Neural cell (in vitro differentiated cells): ENCODE measurements around the gene B3GALT6. TPM values are rescaled to one million over a fixed set of nuclear protein-coding genes. Genes with fewer than 3 reads are reported as not detected.

Experiments used
- H2AFZ ChIP-seq: fragments of 200-600, 300-800 bp; sonication (generic), shearing (Covaris generic); 2 replicates; pipeline ENCODE4 v1.6.0; 2014; ENCODE audit warnings: low read depth, mild to moderate bottlenecking, antibody characterized with exemption, low read length, moderate library complexity
- H3F3A ChIP-seq: fragments of 200-600 bp; shearing (Covaris generic); 2 replicates; pipeline ENCODE4 v1.6.1; 2016; ENCODE audit warnings: mild to moderate bottlenecking, moderate library complexity, mixed read lengths, antibody characterized with exemption, low read length; ENCODE audit not compliant: insufficient read depth, poor library complexity, severe bottlenecking
- H3K27ac ChIP-seq: fragments of 200-600, 300-800 bp; sonication (generic), shearing (Covaris generic); 2 replicates; pipeline ENCODE4 v1.5.1; 2014; ENCODE audit warnings: mild to moderate bottlenecking, low read length, moderate library complexity
- H3K27me3 ChIP-seq: fragments of 300-800, 200-600 bp; sonication (generic), shearing (Covaris generic); 2 replicates; pipeline ENCODE4 v1.6.0; 2014; ENCODE audit warnings: mild to moderate bottlenecking, low read depth, low read length, moderate library complexity; ENCODE audit not compliant: insufficient read depth
- H3K36me3 ChIP-seq: fragments of 300-800, 200-600 bp; sonication (generic), shearing (Covaris generic); 2 replicates; pipeline ENCODE4 v1.5.1; 2014; ENCODE audit warnings: mild to moderate bottlenecking, antibody characterized with exemption, low read length, moderate library complexity; ENCODE audit not compliant: insufficient read depth
- H3K4me2 ChIP-seq: fragments of 300-800, 200-600 bp; sonication (generic), shearing (Covaris generic); 2 replicates; pipeline ENCODE4 v1.6.0; 2014; ENCODE audit warnings: mild to moderate bottlenecking, low read length
- H3K4me3 ChIP-seq: fragments of 300-800, 200-600 bp; sonication (generic), shearing (Covaris generic); 2 replicates; pipeline ENCODE4 v1.5.1; 2014; ENCODE audit warnings: mild to moderate bottlenecking, low read length, moderate library complexity
- H3K79me2 ChIP-seq: fragments of 200-600 bp; shearing (Covaris generic); replicated peaks from 2 replicates; pipeline ENCODE4 v1.6.0; 2014; ENCODE audit warnings: mild to moderate bottlenecking, low read length, moderate library complexity; ENCODE audit not compliant: insufficient read depth
- H3K9ac ChIP-seq: fragments of 300-800, 200-600 bp; sonication (generic), shearing (Covaris generic); 2 replicates; pipeline ENCODE4 v1.6.1; 2016; ENCODE audit warnings: mild to moderate bottlenecking, low read length, mixed read lengths
- H3K9me2 ChIP-seq: fragments of 200-600 bp; shearing (Covaris generic); 2 replicates; pipeline ENCODE4 v1.6.1; 2016; ENCODE audit warnings: mild to moderate bottlenecking, low read length, mixed read lengths; ENCODE audit not compliant: insufficient read depth
- H3K9me3 ChIP-seq: fragments of 200-600, 300-800 bp; sonication (generic), shearing (Covaris generic); 2 replicates; pipeline ENCODE4 v1.6.1; 2016; ENCODE audit warnings: mild to moderate bottlenecking, mixed run types, low read length, moderate library complexity, mixed read lengths
- H4K20me1 ChIP-seq: fragments of 200-600 bp; shearing (Covaris generic); 2 replicates; pipeline ENCODE4 v1.6.1; 2016; ENCODE audit warnings: mild to moderate bottlenecking, mixed run types; ENCODE audit not compliant: insufficient read depth
- CTCF ChIP-seq: fragments of 450-650 bp; IDR thresholded peaks from 2 replicates; pipeline ENCODE4 v1.5.1; 2014; ENCODE audit warnings: antibody characterized with exemption, mild to moderate bottlenecking, moderate library complexity; ENCODE audit not compliant: poor library complexity, severe bottlenecking
- EP300 ChIP-seq: fragments of 450-650 bp; conservative IDR thresholded peaks from 2 replicates; pipeline ENCODE4 v1.6.1; 2014; ENCODE audit warnings: antibody characterized with exemption, mild to moderate bottlenecking, moderate library complexity; ENCODE audit not compliant: poor library complexity, severe bottlenecking
- EZH2 ChIP-seq: fragments of 200-600, 300-800 bp; shearing (Covaris generic), sonication (generic); IDR thresholded peaks from 2 replicates; pipeline ENCODE4 v1.6.1; 2014; ENCODE audit warnings: antibody characterized with exemption, low read length, borderline replicate concordance, mild to moderate bottlenecking; ENCODE audit not compliant: insufficient read depth, poor library complexity, severe bottlenecking
- MXI1 ChIP-seq: fragments of 450-650 bp; conservative IDR thresholded peaks from 2 replicates; pipeline ENCODE4 v1.6.1; 2014; ENCODE audit warnings: antibody characterized with exemption, mild to moderate bottlenecking; ENCODE audit not compliant: poor library complexity, severe bottlenecking
- POLR2AphosphoS5 ChIP-seq: IDR thresholded peaks from 2 replicates; pipeline ENCODE4 v1.6.1; 2012
- RAD21 ChIP-seq: fragments of 450-650 bp; conservative IDR thresholded peaks from 2 replicates; pipeline ENCODE4 v1.6.1; 2014; ENCODE audit warnings: antibody characterized with exemption, mild to moderate bottlenecking, moderate library complexity
- SMC3 ChIP-seq: fragments of 450-650 bp; conservative IDR thresholded peaks from 2 replicates; pipeline ENCODE4 v1.6.1; 2014; ENCODE audit warnings: antibody characterized with exemption, mild to moderate bottlenecking, moderate library complexity; ENCODE audit not compliant: poor library complexity
- TAF1 ChIP-seq: IDR thresholded peaks from 2 replicates; pipeline ENCODE4 v1.6.1; 2012; ENCODE audit warnings: low read depth
- polyA plus RNA-seq: library from polyadenylated mRNA; depleted of rRNA; stranded (reverse); fragments of >200 nt; gene quantifications from 2 replicates; pipeline ENCODE4 v1.2.3, GENCODE V29; 2014
- TF ChIP-seq, protein P1 (sequence below): IDR thresholded peaks from 2 replicates; pipeline ENCODE4 v1.6.1; 2012; ENCODE audit warnings: borderline replicate concordance

Gene B3GALT6
- polyA plus RNA-seq, 1 donor from 2014 or later: 46.5 TPM

GRCh38 chr1:1239614-1240347, 7.7 kb downstream of the B3GALT6 start:
- Histone ChIP-seq H3K4me2 (no peak overlapping the region), H3F3A (no peaks in the 10 kb centered on the region), H2AFZ (no peak overlapping the region), H3K4me3 (no peak overlapping the region), H3K27ac (no peak overlapping the region), H3K79me2 (no peaks in the 10 kb centered on the region), H3K9ac (no peak overlapping the region), H3K36me3 (no peaks in the 10 kb centered on the region), H4K20me1 (no peaks in the 10 kb centered on the region), H3K9me2 (no peaks in the 10 kb centered on the region), H3K27me3 (no peaks in the 10 kb centered on the region), H3K9me3 (no peaks in the 10 kb centered on the region)
- TF ChIP-seq MXI1: no peak
- no peak for TF ChIP-seq EZH2
- TF ChIP-seq SMC3: no peak
- TF ChIP-seq, protein P1, sequence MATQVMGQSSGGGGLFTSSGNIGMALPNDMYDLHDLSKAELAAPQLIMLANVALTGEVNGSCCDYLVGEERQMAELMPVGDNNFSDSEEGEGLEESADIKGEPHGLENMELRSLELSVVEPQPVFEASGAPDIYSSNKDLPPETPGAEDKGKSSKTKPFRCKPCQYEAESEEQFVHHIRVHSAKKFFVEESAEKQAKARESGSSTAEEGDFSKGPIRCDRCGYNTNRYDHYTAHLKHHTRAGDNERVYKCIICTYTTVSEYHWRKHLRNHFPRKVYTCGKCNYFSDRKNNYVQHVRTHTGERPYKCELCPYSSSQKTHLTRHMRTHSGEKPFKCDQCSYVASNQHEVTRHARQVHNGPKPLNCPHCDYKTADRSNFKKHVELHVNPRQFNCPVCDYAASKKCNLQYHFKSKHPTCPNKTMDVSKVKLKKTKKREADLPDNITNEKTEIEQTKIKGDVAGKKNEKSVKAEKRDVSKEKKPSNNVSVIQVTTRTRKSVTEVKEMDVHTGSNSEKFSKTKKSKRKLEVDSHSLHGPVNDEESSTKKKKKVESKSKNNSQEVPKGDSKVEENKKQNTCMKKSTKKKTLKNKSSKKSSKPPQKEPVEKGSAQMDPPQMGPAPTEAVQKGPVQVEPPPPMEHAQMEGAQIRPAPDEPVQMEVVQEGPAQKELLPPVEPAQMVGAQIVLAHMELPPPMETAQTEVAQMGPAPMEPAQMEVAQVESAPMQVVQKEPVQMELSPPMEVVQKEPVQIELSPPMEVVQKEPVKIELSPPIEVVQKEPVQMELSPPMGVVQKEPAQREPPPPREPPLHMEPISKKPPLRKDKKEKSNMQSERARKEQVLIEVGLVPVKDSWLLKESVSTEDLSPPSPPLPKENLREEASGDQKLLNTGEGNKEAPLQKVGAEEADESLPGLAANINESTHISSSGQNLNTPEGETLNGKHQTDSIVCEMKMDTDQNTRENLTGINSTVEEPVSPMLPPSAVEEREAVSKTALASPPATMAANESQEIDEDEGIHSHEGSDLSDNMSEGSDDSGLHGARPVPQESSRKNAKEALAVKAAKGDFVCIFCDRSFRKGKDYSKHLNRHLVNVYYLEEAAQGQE: no peak
- no peak for TF ChIP-seq CTCF
- TF ChIP-seq RAD21: no peak
- no peak for TF ChIP-seq POLR2AphosphoS5
- TF ChIP-seq TAF1: no peak
- no peak for TF ChIP-seq EP300

DNA sequence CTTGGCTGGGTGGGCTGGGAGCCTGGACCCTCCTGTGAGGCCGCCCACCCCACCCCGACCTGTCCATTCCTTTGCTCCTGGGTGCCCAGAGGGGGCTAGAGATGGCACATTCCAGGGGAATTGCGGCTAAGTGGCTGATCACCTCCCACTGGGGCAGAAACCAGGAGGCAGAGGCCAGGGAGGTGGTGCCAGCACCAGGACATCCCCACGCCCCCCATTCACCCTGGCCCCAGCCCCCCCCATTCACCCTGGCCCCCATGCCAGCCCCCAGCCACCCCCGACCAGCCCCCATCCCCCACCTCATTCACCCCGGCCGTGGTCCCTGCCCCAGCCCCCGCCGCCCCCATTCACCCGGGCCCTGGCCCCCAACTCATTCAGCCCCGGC, 8.3 kb downstream of the B3GALT6 start:
- H3K4me3 ChIP-seq: no peak overlapping the region
- TF ChIP-seq EP300 (no peak), SMC3 (no peak), RAD21 (no peak), POLR2AphosphoS5 (no peak), TAF1 (no peak), MXI1 (no peak), CTCF (no peak), EZH2 (no peak)
- TF ChIP-seq, protein P1: no peak
- H3K9me2 ChIP-seq: no peaks in the 10 kb centered on the region
- no peak overlapping the region for H2AFZ ChIP-seq
- no peak overlapping the region for H3K9ac ChIP-seq
- H3K79me2 ChIP-seq: no peaks in the 10 kb centered on the region
- no peaks in the 10 kb centered on the region for H3F3A ChIP-seq
- no peaks in the 10 kb centered on the region for H3K36me3 ChIP-seq
- no peaks in the 10 kb centered on the region for H4K20me1 ChIP-seq
- H3K9me3 ChIP-seq: no peaks in the 10 kb centered on the region
- no peak overlapping the region for H3K27ac ChIP-seq
- H3K27me3 ChIP-seq: no peaks in the 10 kb centered on the region
- no peak overlapping the region for H3K4me2 ChIP-seq
